SK-N-SH (cell line): ENCODE data around the gene RBL2. TPM values are rescaled to one million over a fixed set of nuclear protein-coding genes. Genes with fewer than 3 reads are reported as not detected.

ENCODE experiments used
- CTCF ChIA-PET: fragments of 300-600, 350-600 bp; formaldehyde crosslinking; extraction: SDS; loops from one replicate; lab custom pipeline; 2021; lab: Yijun Ruan, JAX
- POLR2A ChIA-PET: fragments of 350-600 bp; sonication (Branson Sonifier 250); formaldehyde crosslinking; extraction: SDS; loops from one replicate; lab custom pipeline; 2020; ENCODE audit warnings: antibody characterized with exemption, inconsistent platforms; lab: Yijun Ruan, JAX
- DNase-seq: peaks from one replicate; pipeline ENCODE4 v3.0.0; 2012
- H2AFZ ChIP-seq: fragments of 200-600 bp; sonication (generic); 2 replicates; pipeline ENCODE4 v1.8.1; 2016; ENCODE audit warnings: antibody characterized with exemption, mild to moderate bottlenecking, low read depth
- H3F3A ChIP-seq: fragments of 200-600 bp; sonication (generic); replicated peaks from 2 replicates; pipeline ENCODE3; 2016; ENCODE audit warnings: antibody characterized with exemption, mild to moderate bottlenecking; ENCODE audit not compliant: insufficient read depth
- H3K27ac ChIP-seq, 2 experiments: fragments of 200-500 bp in 1 of 2; fragments of 200-600 bp in 1 of 2; sonication (Bioruptor generic) in 1 of 2; sonication (generic), shearing (Covaris generic) in 1 of 2; 2 replicates each; pipeline versions ENCODE4 v1.5.1 to v1.6.1; 2014 to 2016; ENCODE audit warnings: low read depth in 2 of 2, inconsistent platforms in 1 of 2, low read length in 1 of 2, mild to moderate bottlenecking in 1 of 2, mixed read lengths in 1 of 2
- H3K27me3 ChIP-seq: fragments of 200-600 bp; sonication (generic), shearing (Covaris generic); 2 replicates; pipeline ENCODE4 v1.6.1; 2016; ENCODE audit warnings: mixed run types; ENCODE audit not compliant: insufficient read depth
- H3K36me3 ChIP-seq, 2 experiments: fragments of 200-500 bp in 1 of 2; fragments of 200-600 bp in 1 of 2; sonication (Bioruptor generic) in 1 of 2; sonication (generic) in 1 of 2; replicated peaks in 1 of 2; 2 replicates each; pipeline versions ENCODE3 to v1.5.1; 2014 to 2016; ENCODE audit warnings: low read length in 1 of 2, mild to moderate bottlenecking in 1 of 2; ENCODE audit not compliant: insufficient read depth in 2 of 2, control insufficient read depth in 1 of 2
- H3K4me1 ChIP-seq, 2 experiments: fragments of 200-500 bp in 1 of 2; fragments of 200-600 bp in 1 of 2; sonication (Bioruptor generic) in 1 of 2; sonication (generic), shearing (Covaris generic) in 1 of 2; 2 replicates each; pipeline versions ENCODE4 v1.5.1 to v1.6.1; 2014 to 2016; ENCODE audit warnings: low read depth in 1 of 2, low read length in 1 of 2, mixed run types in 1 of 2; ENCODE audit not compliant: insufficient read depth in 2 of 2, control insufficient read depth in 1 of 2
- H3K4me2 ChIP-seq: fragments of 200-600 bp; sonication (generic), shearing (Covaris generic); 2 replicates; pipeline ENCODE4 v1.6.1; 2017; ENCODE audit warnings: mixed run types
- H3K4me3 ChIP-seq, 2 experiments: fragments of 200-500 bp in 1 of 2; fragments of 200-600 bp in 1 of 2; sonication (Bioruptor generic) in 1 of 2; sonication (generic), shearing (Covaris generic) in 1 of 2; 2 replicates each; pipeline versions ENCODE4 v1.5.1 to v1.8.1; 2014 to 2016; ENCODE audit warnings: low read depth in 2 of 2, inconsistent platforms in 1 of 2, low read length in 1 of 2, mild to moderate bottlenecking in 1 of 2, mixed read lengths in 1 of 2, moderate library complexity in 1 of 2
- H3K79me2 ChIP-seq: fragments of 200-600 bp; sonication (generic); 2 replicates; pipeline ENCODE4 v1.8.1; 2017; ENCODE audit warnings: mild to moderate bottlenecking; ENCODE audit not compliant: insufficient read depth
- H3K9ac ChIP-seq: fragments of 200-600 bp; sonication (generic); 2 replicates; pipeline ENCODE4 v1.6.1; 2017; ENCODE audit warnings: mixed run types
- H3K9me2 ChIP-seq: fragments of 200-600 bp; sonication (generic); 2 replicates; pipeline ENCODE4 v1.6.1; 2017; ENCODE audit warnings: mixed run types
- H3K9me3 ChIP-seq: fragments of 200-600 bp; sonication (generic); 2 replicates; pipeline ENCODE4 v1.6.1; 2017; ENCODE audit warnings: mixed run types, mild to moderate bottlenecking, moderate library complexity
- H4K20me1 ChIP-seq: fragments of 200-600 bp; sonication (generic); 2 replicates; pipeline ENCODE4 v1.6.1; 2017; ENCODE audit warnings: mild to moderate bottlenecking, mixed run types; ENCODE audit not compliant: insufficient read depth
- CHD2 ChIP-seq: fragments of 150-350 bp; IDR thresholded peaks from 2 replicates; pipeline ENCODE4 v1.6.1; 2018; ENCODE audit warnings: low read length; ENCODE audit not compliant: partially characterized antibody
- CTCF ChIP-seq: fragments of 200-600 bp; sonication (generic); IDR thresholded peaks from 2 replicates; pipeline ENCODE4 v1.6.1; 2017; ENCODE audit warnings: antibody characterized with exemption, mild to moderate bottlenecking, moderate library complexity
- ELF1 ChIP-seq: IDR thresholded peaks from 2 replicates; pipeline ENCODE4 v1.4.0; 2012
- EP300 ChIP-seq, 2 experiments: IDR thresholded peaks; 2 replicates each; pipeline versions ENCODE4 v1.4.0 to v1.6.1; 2012; ENCODE audit warnings: borderline replicate concordance in 1 of 2, low read depth in 1 of 2, low read length in 1 of 2
- EZH2phosphoT487 ChIP-seq: fragments of 200-600 bp; sonication (generic); IDR thresholded peaks from 2 replicates; pipeline ENCODE4 v1.6.1; 2017; ENCODE audit warnings: low read depth, mixed run types, mild to moderate bottlenecking, antibody characterized with exemption, moderate library complexity, borderline replicate concordance
- FOSL2 ChIP-seq: IDR thresholded peaks from 2 replicates; pipeline ENCODE4 v1.4.0; 2012; ENCODE audit warnings: low read depth, mild to moderate bottlenecking, moderate library complexity, borderline replicate concordance
- FOXJ3 ChIP-seq: sonication (generic); formaldehyde crosslinking; IDR thresholded peaks from 2 replicates; pipeline ENCODE4 v1.5.1; 2020; ENCODE audit warnings: mild to moderate bottlenecking, missing genetic modification reagents
- JUND ChIP-seq: IDR thresholded peaks from 2 replicates; pipeline ENCODE4 v1.4.0; 2012
- MEF2A ChIP-seq: IDR thresholded peaks from 2 replicates; pipeline ENCODE4 v1.4.0; 2012; ENCODE audit warnings: low read depth, borderline replicate concordance
- MXI1 ChIP-seq: IDR thresholded peaks from 2 replicates; pipeline ENCODE4 v1.6.1; 2012; ENCODE audit warnings: mild to moderate bottlenecking, low read depth, low read length, improper control_type of control experiment
- POLR2AphosphoS5 ChIP-seq: IDR thresholded peaks from 2 replicates; pipeline ENCODE4 v1.6.1; 2012; ENCODE audit warnings: low read depth, low read length
- RCOR1 ChIP-seq: fragments of 150-350 bp; IDR thresholded peaks from 2 replicates; pipeline ENCODE4 v1.6.1; 2017; ENCODE audit warnings: antibody characterized with exemption, low read length
- TCF12 ChIP-seq: IDR thresholded peaks from 2 replicates; pipeline ENCODE4 v1.4.0; 2012
- YY1 ChIP-seq: IDR thresholded peaks from 2 replicates; pipeline ENCODE4 v1.4.0; 2012; ENCODE audit warnings: low read depth, mild to moderate bottlenecking
- WGBS: methylation state at CpG from one replicate; pipeline ENCODE4 v1.1.6; 2017; ENCODE audit warnings: low lambda C conversion rate; 5-methylcytosine and 5-hydroxymethylcytosine counted together
- polyA plus RNA-seq, 3 experiments: library from polyadenylated mRNA; depleted of rRNA; stranded (reverse); fragments of >200 nt; gene quantifications; 2 replicates each; pipeline ENCODE4 v1.2.3, GENCODE V29; 2012
- TF ChIP-seq, protein P1 (sequence below): fragments of 150-350 bp; IDR thresholded peaks from 2 replicates; pipeline ENCODE4 v1.6.1; 2017; ENCODE audit warnings: antibody characterized with exemption, low read length, low read depth, borderline replicate concordance

The RBL2 gene
- polyA plus RNA-seq, 1 of the 3 experiments (the other 2 are of a cell fraction), result 28.0 TPM

GRCh38 chr16:53478965-53479364, 44.7 kb downstream of the RBL2 start:
- no peak overlapping the region for H2AFZ ChIP-seq
- H3K27me3 ChIP-seq, result no peaks in the 10 kb centered on the region
- TF ChIP-seq FOSL2, result no peak
- TF ChIP-seq RCOR1, result no peak
- no peak for TF ChIP-seq FOXJ3 (CRISPR knock-in tag)
- no peak for TF ChIP-seq TCF12
- TF ChIP-seq, protein P1, sequence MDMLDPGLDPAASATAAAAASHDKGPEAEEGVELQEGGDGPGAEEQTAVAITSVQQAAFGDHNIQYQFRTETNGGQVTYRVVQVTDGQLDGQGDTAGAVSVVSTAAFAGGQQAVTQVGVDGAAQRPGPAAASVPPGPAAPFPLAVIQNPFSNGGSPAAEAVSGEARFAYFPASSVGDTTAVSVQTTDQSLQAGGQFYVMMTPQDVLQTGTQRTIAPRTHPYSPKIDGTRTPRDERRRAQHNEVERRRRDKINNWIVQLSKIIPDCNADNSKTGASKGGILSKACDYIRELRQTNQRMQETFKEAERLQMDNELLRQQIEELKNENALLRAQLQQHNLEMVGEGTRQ, result no peak
- no peak for TF ChIP-seq CHD2
- TF ChIP-seq MXI1, result no peak
- no peak for TF ChIP-seq MEF2A
- no peak for TF ChIP-seq CTCF
- TF ChIP-seq YY1, result no peak
- no peak for TF ChIP-seq POLR2AphosphoS5
- TF ChIP-seq, all 33 proteins: peak for 0
- Histone ChIP-seq H3F3A (no peaks in the 10 kb centered on the region), H3K4me1 (no peaks in the 10 kb centered on the region), H3K9me2 (no peaks in the 10 kb centered on the region), H3K79me2 (no peaks in the 10 kb centered on the region), H3K4me2 (no peak overlapping the region), H3K9me3 (no peaks in the 10 kb centered on the region), H3K36me3 (peaks cover 46 to 68% of the 10 kb centered on the region in 2 experiments), H3K9ac (no peak overlapping the region), H3K4me3 (no peak overlapping the region), H4K20me1 (no peaks in the 10 kb centered on the region), H3K27ac (no peak overlapping the region)
- ChIA-PET POLR2A (no interaction called here), CTCF (no interaction called here)
- WGBS, result 96% methylated on average over 5 of the region's 5 CpGs
- no peak for DNase-seq

DNA sequence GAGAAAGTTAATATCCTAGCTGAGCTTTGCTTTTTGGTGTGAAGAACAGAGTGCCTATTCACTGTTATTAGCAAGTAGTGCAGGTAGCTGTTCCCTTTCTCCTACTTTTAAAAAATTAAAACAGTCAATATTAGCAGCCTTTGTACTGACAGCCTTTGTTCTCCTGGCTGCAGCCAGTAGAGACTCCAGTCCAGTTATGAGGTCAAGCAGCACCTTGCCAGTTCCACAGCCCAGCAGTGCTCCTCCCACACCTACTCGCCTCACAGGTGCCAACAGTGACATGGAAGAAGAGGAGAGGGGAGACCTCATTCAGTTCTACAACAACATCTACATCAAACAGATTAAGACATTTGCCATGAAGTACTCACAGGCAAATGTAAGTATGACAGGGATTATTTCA, 46.1 kb downstream of the RBL2 start:
- H3K4me2 ChIP-seq, result no peak overlapping the region
- H3K79me2 ChIP-seq, result no peaks in the 10 kb centered on the region
- H3K4me3 ChIP-seq, result no peak overlapping the region
- H2AFZ ChIP-seq, result no peak overlapping the region
- WGBS, result 100% methylated on average over 1 of the region's 1 CpG
- peaks cover 59 to 68% of the 10 kb centered on the region in 2 experiments for H3K36me3 ChIP-seq
- H3K9me3 ChIP-seq, result no peaks in the 10 kb centered on the region
- H4K20me1 ChIP-seq, result no peaks in the 10 kb centered on the region
- DNase-seq, result no peak
- H3K4me1 ChIP-seq, result no peaks in the 10 kb centered on the region
- H3K9ac ChIP-seq, result no peak overlapping the region
- no peak overlapping the region for H3K27ac ChIP-seq
- ChIA-PET POLR2A (no interaction called here), CTCF (interaction anchor here (0.9 kb wide), 1 partner anchor 9 kb away, joined by 3 read pairs; no protein-coding TSS in a partner anchor)
- H3K9me2 ChIP-seq, result no peaks in the 10 kb centered on the region
- no peaks in the 10 kb centered on the region for H3F3A ChIP-seq
- TF ChIP-seq JUND (no peak), EZH2phosphoT487 (no peak), ELF1 (no peak), CTCF (no peak), EP300 (IDR thresholded peaks at IDR 0.05; ENCODE audit: borderline replicate concordance in 1 of 2, low read depth in 1 of 2, low read length in 1 of 2) (no peak)
- no peaks in the 10 kb centered on the region for H3K27me3 ChIP-seq
